ENCODE results near the gene PRMT2.

- no peak for TF ChIP-seq SUZ12 (IDR thresholded peaks at IDR 0.05)
- no peak for TF ChIP-seq NFRKB (IDR thresholded peaks at IDR 0.05)
- TF ChIP-seq SP1 (IDR thresholded peaks at IDR 0.05): no peak
- no peak for TF ChIP-seq FOXM1 (IDR thresholded peaks at IDR 0.05; ENCODE audit: borderline replicate concordance)
Measured at GRCh38 chr21:46674430-46675007, 39.0 kb downstream of the PRMT2 start.

Data from HEK293T (cell line).